Fibroblast of lung (primary cell): ENCODE results near the gene RUNDC3A. TPM values are rescaled to one million over a fixed set of nuclear protein-coding genes. Genes with fewer than 3 reads are reported as not detected.
"Not testable (repeated sequence)": the region's sequence is repeated elsewhere in the genome, so short reads cannot be mapped to it uniquely, and the experiment has no call there.

Experiments
- DNase-seq, 2 donors: peaks; one replicate each; pipeline versions ENCODE4 v3.0.0 to v3.0.0-alpha.2; 2010; ENCODE audit warnings: low read depth in 2 of 2
- H2AFZ ChIP-seq: 2 replicates; pipeline ENCODE4 v1.5.1; 2012; ENCODE audit warnings: low read length, control low read depth, inconsistent platforms
- H3K27ac ChIP-seq: 2 replicates; pipeline ENCODE4 v1.5.1; 2011; ENCODE audit warnings: low read length, control low read depth; ENCODE audit not compliant: insufficient read depth
- H3K27me3 ChIP-seq: 2 replicates; pipeline ENCODE4 v1.5.1; 2011; ENCODE audit warnings: mild to moderate bottlenecking, low read length; ENCODE audit not compliant: control insufficient read depth, insufficient read depth
- H3K36me3 ChIP-seq: 2 replicates; pipeline ENCODE4 v1.5.1; 2011; ENCODE audit warnings: low read length; ENCODE audit not compliant: control insufficient read depth, insufficient read depth
- H3K4me1 ChIP-seq: 2 replicates; pipeline ENCODE4 v1.5.1; 2011; ENCODE audit warnings: low read length; ENCODE audit not compliant: control insufficient read depth, insufficient read depth; ENCODE audit errors: extremely low read depth
- H3K4me2 ChIP-seq: 2 replicates; pipeline ENCODE4 v1.5.1; 2011; ENCODE audit warnings: low read length, control low read depth; ENCODE audit not compliant: insufficient read depth; ENCODE audit errors: extremely low read depth
- H3K4me3 ChIP-seq, 4 experiments: fragments of 200-600 bp in 1 of 4; sonication (generic) in 1 of 4; replicated peaks in 1 of 4; 2 replicates each; pipeline ENCODE4 v1.5.1; 2011 to 2016; ENCODE audit warnings: low read length in 4 of 4, low read depth in 3 of 4, mild to moderate bottlenecking in 3 of 4, control low read depth in 2 of 4, inconsistent platforms in 1 of 4, mixed read lengths in 1 of 4; ENCODE audit not compliant: insufficient read depth in 1 of 4; ENCODE audit errors: control extremely low read depth in 1 of 4
- H3K79me2 ChIP-seq: 2 replicates; pipeline ENCODE4 v1.5.1; 2012; ENCODE audit warnings: mild to moderate bottlenecking, low read length, inconsistent platforms; ENCODE audit not compliant: control insufficient read depth, insufficient read depth
- H3K9ac ChIP-seq: 2 replicates; pipeline ENCODE4 v1.5.1; 2011; ENCODE audit warnings: mild to moderate bottlenecking, low read length, control low read depth; ENCODE audit not compliant: insufficient read depth
- H3K9me3 ChIP-seq: 2 replicates; pipeline ENCODE4 v1.5.1; 2012; ENCODE audit warnings: low read depth, low read length; ENCODE audit not compliant: control insufficient read depth, insufficient read depth
- H4K20me1 ChIP-seq: 2 replicates; pipeline ENCODE4 v1.5.1; 2011; ENCODE audit warnings: low read length; ENCODE audit not compliant: control insufficient read depth, insufficient read depth; ENCODE audit errors: extremely low read depth
- EZH2 ChIP-seq: IDR thresholded peaks from 2 replicates; pipeline ENCODE4 v1.5.1; 2012; ENCODE audit warnings: low read length, control low read depth, mild to moderate bottlenecking; ENCODE audit errors: missing control alignments
- polyA plus RNA-seq, 2 donors: library from polyadenylated mRNA; depleted of rRNA in 1 of 2; stranded (reverse) in 1 of 2; unstranded in 1 of 2; fragments of >200 nt; gene quantifications; 2 replicates each; pipeline ENCODE4 v1.2.1, GENCODE V29; 2011 to 2012; ENCODE audit warnings: missing spikeins in 1 of 2
- total RNA-seq: library from RNA; depleted of rRNA; stranded (reverse); fragments of >200 nt; gene quantifications from 2 replicates; pipeline ENCODE4 v1.2.1, GENCODE V29; 2014
- TF ChIP-seq, protein P1 (sequence below), 2 donors: IDR thresholded peaks in 1 of 2; conservative IDR thresholded peaks in 1 of 2; 1 replicate in 1 of 2; 2 replicates in 1 of 2; pipeline ENCODE4 v1.5.1; 2011 to 2012; ENCODE audit warnings: low read length in 2 of 2, control low read depth in 1 of 2, inconsistent platforms in 1 of 2, low read depth in 1 of 2, mild to moderate bottlenecking in 1 of 2

Gene RUNDC3A
- total and polyA plus RNA-seq, 2 donors (not counting 1 experiment from before 2014, with no cell fraction given): not detected

- no peak for DNase-seq
- peaks cover 2% of the 10 kb centered on the region for H3K4me1 ChIP-seq
- no peaks in the 10 kb centered on the region for H3K27me3 ChIP-seq
- no peaks in the 10 kb centered on the region for H3K9me3 ChIP-seq
- no peak overlapping the region for H3K9ac ChIP-seq
- peaks cover 6% of the 10 kb centered on the region for H3K79me2 ChIP-seq
- no peak overlapping the region for H2AFZ ChIP-seq
- no peaks in the 10 kb centered on the region for H4K20me1 ChIP-seq
- no peak for TF ChIP-seq EZH2
- TF ChIP-seq, protein P1, sequence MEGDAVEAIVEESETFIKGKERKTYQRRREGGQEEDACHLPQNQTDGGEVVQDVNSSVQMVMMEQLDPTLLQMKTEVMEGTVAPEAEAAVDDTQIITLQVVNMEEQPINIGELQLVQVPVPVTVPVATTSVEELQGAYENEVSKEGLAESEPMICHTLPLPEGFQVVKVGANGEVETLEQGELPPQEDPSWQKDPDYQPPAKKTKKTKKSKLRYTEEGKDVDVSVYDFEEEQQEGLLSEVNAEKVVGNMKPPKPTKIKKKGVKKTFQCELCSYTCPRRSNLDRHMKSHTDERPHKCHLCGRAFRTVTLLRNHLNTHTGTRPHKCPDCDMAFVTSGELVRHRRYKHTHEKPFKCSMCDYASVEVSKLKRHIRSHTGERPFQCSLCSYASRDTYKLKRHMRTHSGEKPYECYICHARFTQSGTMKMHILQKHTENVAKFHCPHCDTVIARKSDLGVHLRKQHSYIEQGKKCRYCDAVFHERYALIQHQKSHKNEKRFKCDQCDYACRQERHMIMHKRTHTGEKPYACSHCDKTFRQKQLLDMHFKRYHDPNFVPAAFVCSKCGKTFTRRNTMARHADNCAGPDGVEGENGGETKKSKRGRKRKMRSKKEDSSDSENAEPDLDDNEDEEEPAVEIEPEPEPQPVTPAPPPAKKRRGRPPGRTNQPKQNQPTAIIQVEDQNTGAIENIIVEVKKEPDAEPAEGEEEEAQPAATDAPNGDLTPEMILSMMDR (conservative IDR thresholded peaks at IDR 0.05 in 1 of 2, IDR thresholded peaks at IDR 0.05 in 1 of 2; ENCODE audit: low read depth in 1 of 2, low read length in 2 of 2): no peak
- no peak overlapping the region for H3K4me3 ChIP-seq
- no peak overlapping the region for H3K27ac ChIP-seq
- no peaks in the 10 kb centered on the region for H3K36me3 ChIP-seq
- no peak overlapping the region for H3K4me2 ChIP-seq
Observed at GRCh38 chr17:44327715-44328449, 19.5 kb downstream of the RUNDC3A start.

DNA sequence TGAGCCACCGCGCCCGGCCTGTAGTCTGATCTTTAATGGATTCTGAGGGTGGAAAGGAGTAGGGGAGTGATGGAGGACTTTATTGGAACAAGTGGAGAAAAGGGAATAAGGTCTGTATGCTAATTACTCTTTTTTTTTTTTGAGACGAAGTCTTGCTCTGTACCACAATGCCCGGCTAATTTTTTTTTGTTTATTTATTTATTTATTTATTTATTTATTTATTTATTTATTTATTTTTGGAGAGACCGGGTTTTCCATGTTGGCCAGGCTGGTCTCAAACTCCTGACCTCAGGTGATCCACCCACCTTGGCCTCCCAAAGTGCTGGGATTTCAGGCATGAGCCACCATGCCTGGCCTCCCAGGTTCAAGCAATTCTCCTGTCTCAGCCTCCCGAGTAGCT is 21.1 kb downstream of the RUNDC3A start:
- not testable (repeated sequence) for DNase-seq, H3K9ac ChIP-seq, H3K27ac ChIP-seq, H3K4me3 ChIP-seq, H3K4me2 ChIP-seq, H3K27me3 ChIP-seq, H3K4me1 ChIP-seq, H3K79me2 ChIP-seq, H3K9me3 ChIP-seq, H2AFZ ChIP-seq, H4K20me1 ChIP-seq, H3K36me3 ChIP-seq

- not testable (repeated sequence) for H3K4me2 ChIP-seq, H3K4me1 ChIP-seq, H2AFZ ChIP-seq, H3K27me3 ChIP-seq, H3K9me3 ChIP-seq, DNase-seq, H3K4me3 ChIP-seq, H3K9ac ChIP-seq, H3K79me2 ChIP-seq, H4K20me1 ChIP-seq, H3K27ac ChIP-seq, H3K36me3 ChIP-seq
Observed at GRCh38 chr17:44330263-44330662, 21.9 kb downstream of the RUNDC3A start.

GRCh38 chr17:44331249-44331760 is 22.9 kb downstream of the RUNDC3A start:
- no peaks in the 10 kb centered on the region for H3K9me3 ChIP-seq
- peak; percentile 38 to 72 for DNase-seq
- no peak overlapping the region for H2AFZ ChIP-seq

More at GRCh38 chr17:44331249-44331760, 22.9 kb downstream of the RUNDC3A start:
- no peak for TF ChIP-seq EZH2
- TF ChIP-seq, protein P1 (conservative IDR thresholded peaks at IDR 0.05 in 1 of 2, IDR thresholded peaks at IDR 0.05 in 1 of 2; ENCODE audit: low read depth in 1 of 2, low read length in 2 of 2): peak; percentile 68 to 75
- H3K4me1 ChIP-seq: no peaks in the 10 kb centered on the region
- no peaks in the 10 kb centered on the region for H3K36me3 ChIP-seq
- no peaks in the 10 kb centered on the region for H3K27me3 ChIP-seq
- no peak overlapping the region for H3K4me2 ChIP-seq
- H3K9ac ChIP-seq: no peak overlapping the region
- no peak overlapping the region for H3K4me3 ChIP-seq
- no peaks in the 10 kb centered on the region for H3K79me2 ChIP-seq
- no peaks in the 10 kb centered on the region for H4K20me1 ChIP-seq
- no peak overlapping the region for H3K27ac ChIP-seq
